HEK293T (cell line): ENCODE measurements around the gene PATE1.

Source experiments
- BHLHE40 ChIP-seq: fragments of 450-650 bp; IDR thresholded peaks from 2 replicates; pipeline ENCODE4 v1.6.1; 2016; ENCODE audit warnings: mild to moderate bottlenecking, moderate library complexity, borderline replicate concordance
- TARDBP ChIP-seq: fragments of 450-650 bp; IDR thresholded peaks from 2 replicates; pipeline ENCODE4 v1.6.1; 2016

- no peak for TF ChIP-seq BHLHE40
- TF ChIP-seq TARDBP, result no peak
These were observed 5.5 kb upstream of the PATE1 start for GRCh38 chr11:125740617-125741016.
